Thyroid gland (tissue), 4 donors: ENCODE data around the gene LEFTY2. TPM values are rescaled to one million over a fixed set of nuclear protein-coding genes. Genes with fewer than 3 reads are reported as not detected.

Experiments used
- DNase-seq, 2 donors: peaks; one replicate each; pipeline ENCODE4 v3.0.0-alpha.2; 2019
- H3K27ac ChIP-seq, 3 donors: fragments of 200-600 bp; sonication (generic); 1 replicate in 2 of 3; 2 replicates in 1 of 3; pipeline ENCODE4 v1.5.1; 2016 to 2019; ENCODE audit warnings: mild to moderate bottlenecking in 1 of 3, moderate library complexity in 1 of 3
- H3K27me3 ChIP-seq: fragments of 200-600 bp; sonication (generic); one replicate; pipeline ENCODE4 v1.5.1; 2019
- H3K36me3 ChIP-seq, 2 donors: fragments of 200-600 bp; sonication (generic); one replicate each; pipeline ENCODE4 v1.5.1; 2016 to 2019
- H3K4me1 ChIP-seq, 2 donors: fragments of 200-600 bp; sonication (generic); one replicate each; pipeline ENCODE4 v1.5.1; 2017 to 2019
- H3K4me3 ChIP-seq, 3 donors: fragments of 200-600 bp; sonication (generic); replicated peaks in 1 of 3; 1 replicate in 2 of 3; 2 replicates in 1 of 3; pipeline ENCODE4 v1.5.1; 2016; ENCODE audit warnings: mild to moderate bottlenecking in 1 of 3
- H3K9me3 ChIP-seq: fragments of 200-600 bp; sonication (generic); one replicate; pipeline ENCODE4 v1.5.1; 2017
- CTCF ChIP-seq, 6 experiments: fragments of 200-600 bp in 3 of 6; fragments of 450-650 bp in 3 of 6; sonication (generic) in 3 of 6; IDR thresholded peaks; one replicate each; pipeline ENCODE4 v1.5.1; 2016 to 2019; ENCODE audit warnings: antibody characterized with exemption in 6 of 6, mild to moderate bottlenecking in 2 of 6, inconsistent platforms in 1 of 6, moderate library complexity in 1 of 6
- POLR2A ChIP-seq, 2 donors: fragments of 450-650 bp; IDR thresholded peaks; one replicate each; pipeline ENCODE4 v1.6.1; 2017; ENCODE audit warnings: antibody characterized with exemption in 2 of 2, mild to moderate bottlenecking in 2 of 2, moderate library complexity in 1 of 2
- WGBS, 2 donors: methylation state at CpG; one replicate each; pipeline ENCODE4 v1.1.5; 2017; 5-methylcytosine and 5-hydroxymethylcytosine counted together
- intact Hi-C: fragments of 100-400 bp; cut with DNase I; formaldehyde crosslinking; loops from one replicate; pipeline ENCODE4 v1.15.1; 2023
- total RNA-seq, 4 donors: library from RNA; depleted of rRNA; stranded (reverse); fragments of >200 nt; gene quantifications; one replicate each; pipeline ENCODE4 v1.2.3, GENCODE V29; 2016

Gene LEFTY2
- total RNA-seq, 4 donors from 2014 or later: 0.11 to 0.29 TPM; not detected in 2

- Histone ChIP-seq H3K4me3 (no peak overlapping the region), H3K27me3 (no peaks in the 10 kb centered on the region), H3K4me1 (no peaks in the 10 kb centered on the region), H3K9me3 (no peaks in the 10 kb centered on the region), H3K36me3 (no peaks in the 10 kb centered on the region), H3K27ac (no peak overlapping the region)
- intact Hi-C loops: no loop called here
- WGBS, 2 donors: 89 to 95% methylated on average over 14 of the region's 14 CpGs
- DNase-seq: no peak
- TF ChIP-seq CTCF (IDR thresholded peaks at IDR 0.05) (no peak), POLR2A (IDR thresholded peaks at IDR 0.05) (no peak)
Observed at GRCh38 chr1:225891229-225891972, 49.6 kb downstream of the LEFTY2 start.

DNA sequence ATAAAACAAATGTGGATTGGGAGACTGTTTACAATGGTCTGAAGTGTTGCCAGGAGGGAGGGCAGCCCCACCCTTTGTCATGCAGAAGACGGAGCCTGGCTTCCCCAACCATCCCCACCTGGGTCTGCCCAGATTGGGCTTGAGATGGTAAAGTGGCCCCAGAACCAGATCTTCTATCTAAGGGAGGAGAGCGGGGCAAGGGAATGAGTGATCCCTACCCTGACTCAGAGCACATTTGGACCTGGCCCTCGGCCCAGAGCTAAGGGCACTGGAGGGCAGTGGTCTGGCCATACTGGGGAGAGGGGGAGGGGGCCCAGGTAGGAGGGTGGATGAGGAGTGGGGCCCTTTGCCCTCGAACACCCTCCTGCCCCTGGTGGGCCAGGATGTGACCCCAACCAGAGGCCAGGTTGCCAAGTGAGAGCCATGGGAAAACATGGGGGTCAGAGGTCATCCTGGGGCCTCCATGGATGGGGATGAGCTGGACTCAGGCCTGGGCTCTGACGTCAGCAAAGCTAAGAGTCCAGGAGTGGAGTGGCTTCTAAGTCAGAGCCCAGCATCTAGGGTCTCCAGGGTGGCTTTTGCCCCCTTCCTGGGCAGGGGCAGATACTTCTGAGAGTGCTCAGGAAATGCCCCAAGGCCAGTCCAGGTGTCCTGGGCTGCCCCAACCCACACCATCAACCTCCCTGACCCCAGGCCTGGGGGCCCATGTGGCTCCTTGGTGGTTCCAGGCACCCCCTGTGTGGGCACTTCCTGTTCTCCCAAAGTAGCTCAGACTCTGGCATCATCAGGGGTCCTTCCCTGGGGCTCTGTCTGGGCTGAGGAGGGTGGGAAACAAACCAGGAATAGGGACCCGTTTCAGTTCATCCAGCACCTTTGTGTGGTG lies 50.4 kb downstream of the LEFTY2 start:
- Histone ChIP-seq H3K27ac (no peak overlapping the region), H3K36me3 (no peaks in the 10 kb centered on the region), H3K4me3 (no peak overlapping the region), H3K27me3 (no peaks in the 10 kb centered on the region), H3K4me1 (no peaks in the 10 kb centered on the region), H3K9me3 (no peaks in the 10 kb centered on the region)
- intact Hi-C loops: no loop called here
- 70 to 71% methylated on average over 6 of the region's 6 CpGs for WGBS, 2 donors
- TF ChIP-seq CTCF (IDR thresholded peaks at IDR 0.05) (no peak), POLR2A (IDR thresholded peaks at IDR 0.05) (no peak)
- no peak for DNase-seq

DNA sequence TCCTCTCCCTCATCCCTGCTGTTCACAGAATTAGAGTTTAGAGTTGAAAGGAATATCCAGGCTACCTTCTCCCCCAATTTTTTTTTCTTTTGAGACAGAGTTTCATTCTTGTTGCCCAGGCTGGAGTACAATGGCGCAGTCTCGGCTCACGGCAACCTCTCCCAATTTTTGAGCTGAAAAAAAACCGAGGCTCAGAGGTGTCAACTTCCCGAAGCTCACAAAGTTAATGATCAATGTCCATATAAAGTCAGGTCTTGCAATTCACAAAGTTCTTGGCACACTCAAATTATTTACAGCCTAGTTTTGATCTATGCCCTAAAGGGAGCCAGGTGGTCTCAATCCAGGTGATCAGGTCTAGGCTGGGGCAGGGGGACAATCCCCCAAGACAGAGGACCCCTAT lies 51.3 kb downstream of the LEFTY2 start:
- intact Hi-C loops: loop anchor here (10.0 kb wide), 1 partner anchor 75 kb away; the partner anchor contains the start of gene EPHX1
- 91 to 98% methylated on average over 5 of the region's 5 CpGs for WGBS, 2 donors
- no peaks in the 10 kb centered on the region for H3K4me1 ChIP-seq
- H3K27ac ChIP-seq: no peak overlapping the region
- H3K36me3 ChIP-seq: no peaks in the 10 kb centered on the region
- H3K27me3 ChIP-seq: no peaks in the 10 kb centered on the region
- no peak for TF ChIP-seq CTCF (IDR thresholded peaks at IDR 0.05)
- no peak for TF ChIP-seq POLR2A (IDR thresholded peaks at IDR 0.05)
- DNase-seq: no peak
- H3K4me3 ChIP-seq: no peak overlapping the region
- H3K9me3 ChIP-seq: no peaks in the 10 kb centered on the region

GRCh38 chr1:225888898-225889601 lies 52.0 kb downstream of the LEFTY2 start, which contains the start of gene LEFTY1:
TSS of gene LEFTY1 (minus strand) at chr1:225889146. CDS start at chr1:225889066, 80 bp downstream.
- Histone ChIP-seq H3K36me3 (no peaks in the 10 kb centered on the region), H3K4me3 (no peak within 1 kb of the TSS), H3K9me3 (no peaks in the 10 kb centered on the region), H3K27me3 (no peaks in the 10 kb centered on the region), H3K4me1 (no peaks in the 10 kb centered on the region), H3K27ac (no peak within 1 kb of the TSS)
- 83 to 91% methylated on average over 5 to 7 of the region's 11 CpGs for whole genome bisulfite sequencing, 2 donors
- no peak for DNase-seq
- TF ChIP-seq CTCF (IDR thresholded peaks at IDR 0.05): no peak
- no peak for TF ChIP-seq POLR2A (IDR thresholded peaks at IDR 0.05)
- intact Hi-C loops: loop anchor here (10.0 kb wide), 1 partner anchor 74 kb away; the partner anchor contains the start of gene EPHX1
